Colon (tissue), 2 donors: ENCODE results near the gene SPTY2D1.
"Not testable (repeated sequence)": the region's sequence is repeated elsewhere in the genome, so short reads cannot be mapped to it uniquely, and the experiment has no call there.

Experiments
- FAIRE-seq: peaks from 2 replicates; lab custom pipeline; 2012; peaks lifted over from hg19 to GRCh38; lab: Jason Lieb, UNC
- donor health status: control.
- donor health status: control.

Gene SPTY2D1

DNA sequence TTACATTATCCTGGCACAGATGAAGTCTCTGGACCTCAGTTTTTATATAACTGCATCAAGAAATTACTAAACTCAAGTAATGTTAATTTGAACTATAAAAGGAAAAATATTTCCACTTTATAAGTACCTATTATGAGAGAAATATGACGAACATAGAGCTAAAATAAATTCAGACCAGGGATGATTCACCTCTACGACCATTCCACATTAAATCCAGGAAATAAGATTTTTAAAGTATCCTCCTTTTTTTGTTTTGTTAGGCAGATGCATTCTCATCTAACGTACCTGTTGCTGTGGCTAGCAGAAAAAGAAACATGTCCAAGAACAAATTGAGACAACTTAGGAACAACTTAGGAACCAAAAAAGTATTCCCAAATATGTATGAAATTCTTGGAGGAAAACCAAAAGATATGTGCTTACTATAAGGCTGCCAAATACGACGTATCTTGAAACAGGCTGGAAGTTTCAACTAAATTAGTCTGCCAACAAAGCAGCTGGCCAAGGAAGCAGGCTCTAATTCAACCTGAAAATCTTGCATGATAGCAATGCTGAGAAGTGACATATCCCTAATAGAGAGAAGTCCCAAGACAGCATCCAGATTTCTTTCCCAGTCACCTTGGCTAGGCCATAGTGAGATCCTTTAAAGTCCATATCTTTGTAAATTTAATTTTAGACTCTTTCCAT is 15.7 kb downstream of the SPTY2D1 start:
- FAIRE-seq, result no peak

DNA sequence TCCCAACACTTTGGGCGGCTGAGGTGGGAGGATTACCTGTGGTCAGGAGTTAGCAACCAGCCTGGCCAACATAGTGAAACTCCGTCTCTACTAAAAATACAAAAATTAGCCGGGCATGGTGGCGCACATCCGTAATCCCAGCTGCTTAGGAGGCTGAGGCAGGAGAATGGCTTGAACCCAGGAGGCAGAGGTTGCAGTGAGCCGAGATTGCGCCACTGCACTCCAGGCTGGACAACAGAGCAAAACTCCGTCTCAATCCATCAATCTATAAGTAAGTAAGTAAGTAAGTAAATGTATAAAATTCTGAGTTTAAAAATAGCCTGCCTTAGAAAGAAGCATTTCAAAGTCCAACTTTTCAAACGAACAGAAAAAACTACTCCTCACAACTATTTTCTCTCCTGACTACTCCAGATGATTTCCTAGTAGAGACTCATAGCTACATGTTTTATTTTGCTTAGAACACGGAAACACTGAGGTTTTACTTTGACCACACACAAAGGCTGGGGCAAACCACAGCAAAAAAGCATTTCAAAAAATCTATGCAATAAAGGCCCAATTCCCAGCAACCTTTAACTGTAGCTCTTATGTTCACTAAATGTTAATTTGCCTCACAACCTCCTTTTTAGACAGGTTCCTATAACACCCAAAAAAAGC is 16.3 kb downstream of the SPTY2D1 start:
- FAIRE-seq, result no peak

DNA sequence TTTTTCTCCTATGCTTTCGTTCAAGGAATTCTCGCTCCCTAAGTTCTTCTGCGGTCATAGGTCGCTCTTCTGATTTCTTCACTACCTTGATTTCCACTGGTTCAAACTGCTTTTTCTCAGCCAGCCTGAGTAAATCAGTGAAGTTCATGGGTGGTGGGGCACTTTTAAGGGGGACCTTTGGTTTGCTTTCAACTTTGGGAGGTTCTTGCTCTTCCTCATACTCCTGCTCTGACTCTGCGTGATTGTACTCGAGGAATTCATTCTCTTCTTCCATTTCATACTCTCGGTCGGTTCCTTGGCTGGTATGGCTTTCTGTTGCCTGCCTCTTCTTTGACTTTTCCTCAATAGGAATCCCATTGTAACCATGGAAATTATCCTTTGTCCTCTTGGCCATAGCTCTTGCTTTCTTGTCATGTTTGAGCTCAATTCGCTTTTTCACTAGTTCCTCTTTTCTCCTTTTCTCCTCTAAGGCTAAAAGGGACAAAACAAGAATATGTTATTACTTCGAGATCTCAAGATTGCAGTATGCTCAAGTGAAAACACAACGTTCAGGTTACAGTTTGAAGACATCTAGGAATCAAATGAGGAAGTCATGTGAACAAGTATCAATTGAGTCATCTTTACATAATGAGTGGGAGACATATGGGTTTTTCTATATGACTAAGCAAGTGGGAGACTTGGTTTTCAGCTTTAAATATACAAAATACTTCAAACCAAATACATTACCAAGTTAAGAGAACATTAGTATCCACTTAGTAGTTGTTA is 18.3 kb downstream of the SPTY2D1 start:
- no peak for FAIRE-seq

DNA sequence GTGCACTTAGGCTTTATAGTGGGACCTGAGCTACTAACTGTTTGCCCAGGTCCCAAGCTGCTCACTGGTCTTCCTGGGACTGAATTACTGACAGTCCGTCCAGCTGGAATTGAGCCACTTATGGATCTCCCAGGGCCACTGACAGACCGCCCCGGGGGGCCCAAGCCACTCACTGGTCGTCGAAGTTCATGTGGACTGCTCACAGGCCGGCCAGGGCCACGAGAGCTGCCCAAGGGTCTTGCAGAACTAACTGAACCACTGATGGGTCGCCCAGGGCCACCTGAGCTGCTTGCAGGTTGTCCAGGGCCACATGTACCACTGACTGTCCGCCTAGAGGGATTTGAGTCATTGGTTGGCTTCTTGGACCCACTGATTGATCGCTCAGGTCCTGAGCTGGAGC is 19.5 kb downstream of the SPTY2D1 start:
- no peak for FAIRE-seq

DNA sequence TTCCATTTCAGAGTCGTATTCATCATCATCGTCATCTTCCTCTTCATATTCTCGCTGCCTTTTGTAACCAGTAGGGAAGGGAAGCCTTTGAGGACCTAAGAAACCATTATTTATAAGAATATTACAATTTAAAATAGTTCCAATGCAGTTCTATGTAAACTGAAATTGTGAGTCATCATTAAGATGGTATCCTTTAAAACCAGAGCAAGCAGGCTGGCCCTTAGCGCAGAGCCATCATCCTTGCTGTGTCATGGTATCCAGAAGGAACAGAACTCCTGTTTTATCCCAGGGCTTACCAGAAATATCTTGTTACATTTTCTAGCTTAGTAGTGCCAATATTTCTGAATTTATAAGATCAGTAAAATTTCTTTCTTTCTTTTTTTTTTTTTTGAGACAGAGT is 21.7 kb downstream of the SPTY2D1 start:
- FAIRE-seq, result no peak

DNA sequence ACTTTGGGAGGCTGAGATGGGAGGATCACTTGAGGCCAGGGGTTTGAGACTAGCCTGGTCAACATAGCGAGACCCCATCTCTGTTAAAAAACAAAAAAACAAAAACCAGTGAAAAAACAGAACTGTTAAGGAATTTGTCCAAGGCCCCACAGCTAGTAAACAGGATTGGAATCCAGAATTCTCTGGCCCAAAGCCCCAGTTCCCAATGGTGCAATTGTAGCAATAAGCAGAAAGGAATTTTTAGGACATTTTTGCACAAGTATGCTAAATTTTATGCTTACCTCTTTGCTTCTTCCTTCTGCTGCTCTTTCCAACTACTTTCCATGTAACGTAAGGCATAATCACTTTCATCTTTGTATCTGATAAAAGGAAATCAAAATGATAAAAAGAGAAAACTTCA is 22.9 kb downstream of the SPTY2D1 start:
- no peak for FAIRE-seq

DNA sequence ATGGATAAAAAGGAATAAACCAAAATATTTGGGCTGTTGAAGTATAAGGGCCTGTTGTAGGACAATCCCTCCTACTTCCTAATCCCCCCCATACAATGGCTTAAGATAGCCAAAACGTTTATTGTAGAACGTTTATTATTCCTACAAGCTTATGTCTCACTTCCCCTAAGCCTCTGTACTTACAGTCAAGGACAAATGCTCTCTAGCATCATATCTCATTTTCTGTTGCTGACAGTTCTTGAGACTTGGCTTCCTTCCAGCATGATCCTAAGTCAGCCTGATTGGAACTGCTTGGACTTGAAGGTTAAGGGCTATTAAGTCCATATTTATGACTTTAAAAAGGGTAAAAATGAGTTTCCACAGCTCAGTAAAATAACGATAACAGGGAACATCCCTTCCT is 25.8 kb downstream of the SPTY2D1 start:
- FAIRE-seq, result no peak

DNA sequence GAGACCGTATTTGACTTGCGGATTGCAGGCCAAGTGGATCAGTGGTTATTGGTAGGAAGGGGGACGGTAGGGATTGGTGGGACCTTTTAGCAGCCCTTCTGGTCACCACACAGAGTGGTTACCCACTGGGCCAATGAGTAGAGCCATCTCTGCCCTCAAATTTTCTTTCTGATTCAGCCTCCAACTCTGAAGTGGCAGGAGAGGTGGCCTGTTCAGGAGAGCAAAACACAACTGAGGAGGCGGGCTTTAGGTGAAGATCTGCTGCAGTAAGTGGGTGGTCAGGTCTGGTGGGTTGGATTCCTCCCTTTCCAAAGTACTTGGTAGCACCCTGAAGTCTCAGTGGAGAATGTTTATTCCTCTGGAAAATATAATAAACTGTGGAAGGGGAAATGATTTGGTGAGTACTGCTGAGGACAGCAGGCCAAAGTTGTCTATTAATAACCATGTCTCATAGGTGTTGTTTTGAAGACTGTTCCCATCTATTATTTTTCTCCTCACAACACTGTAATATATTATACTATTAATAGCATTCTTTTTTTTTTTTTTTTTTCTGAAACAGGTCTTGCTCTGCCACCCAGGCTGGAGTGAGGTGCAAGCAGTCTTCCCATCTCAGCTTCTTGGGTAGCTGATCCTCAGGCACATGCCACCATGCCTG is 33.1 kb downstream of the SPTY2D1 start:
- FAIRE-seq, result no peak

DNA sequence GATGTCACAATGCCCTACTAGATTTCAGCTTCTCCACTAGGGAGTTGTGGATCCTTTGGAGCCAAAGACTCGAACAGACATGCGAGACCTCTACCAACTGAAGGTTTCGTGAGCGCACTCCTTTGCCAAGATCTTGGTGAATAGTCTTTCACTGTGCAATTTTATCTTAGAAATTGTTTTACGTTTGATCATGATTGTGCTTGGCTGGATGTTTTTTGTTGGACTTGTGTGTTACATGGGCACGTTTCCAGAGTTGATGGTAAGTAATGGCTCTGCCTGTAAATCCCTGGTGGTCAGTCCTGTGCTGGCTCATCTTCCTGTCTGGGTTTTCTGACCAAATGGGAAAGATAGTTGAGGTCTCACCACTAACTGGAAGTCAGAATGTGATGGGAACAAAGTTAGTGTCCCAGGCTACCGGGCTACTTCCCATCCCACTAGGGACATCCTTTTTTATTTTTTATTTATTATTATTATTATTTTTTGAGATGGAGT is 34.4 kb downstream of the SPTY2D1 start, which contains the start of gene MISFA:
Gene MISFA, plus strand, starts transcription at position 51 of the 492 bp plus-strand sequence. Its CDS starts 140 bp downstream, at position 191.
- no peak for FAIRE-seq

DNA sequence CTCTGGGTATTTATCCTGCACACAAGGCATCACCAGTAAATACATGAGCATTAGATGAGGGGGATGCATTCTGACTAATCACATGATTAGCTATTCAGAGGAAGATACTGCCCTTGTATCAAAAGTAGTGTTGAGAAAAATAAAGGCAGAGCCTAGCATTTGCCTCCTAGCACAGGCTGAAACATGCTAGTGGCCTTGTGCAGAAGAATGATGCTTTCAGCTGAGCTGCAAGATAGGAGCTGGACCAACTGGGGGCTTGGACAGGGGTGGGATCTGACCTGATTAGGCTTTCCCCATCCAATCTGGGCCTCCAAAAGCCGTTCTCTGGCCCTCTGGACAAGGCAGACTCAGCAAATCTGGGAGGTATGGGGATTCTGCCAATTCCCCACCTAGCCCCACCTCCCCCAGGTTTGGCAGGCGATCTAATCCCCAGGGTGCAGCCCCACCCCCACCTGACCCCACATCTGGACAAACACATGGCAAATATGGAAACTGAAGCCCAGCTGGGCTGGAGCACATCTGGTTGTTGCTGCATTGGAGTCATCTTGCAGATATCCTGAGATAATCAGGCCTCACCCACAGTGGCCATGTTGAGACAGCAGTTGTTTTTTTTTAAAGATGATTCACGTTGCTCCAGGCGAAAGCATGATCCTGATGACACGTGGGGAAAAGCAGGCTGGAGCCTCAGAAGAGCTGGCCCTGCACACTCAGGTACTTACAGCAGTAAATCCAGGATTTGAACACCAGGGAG is 39.0 kb downstream of the SPTY2D1 start:
- no peak for FAIRE-seq

DNA sequence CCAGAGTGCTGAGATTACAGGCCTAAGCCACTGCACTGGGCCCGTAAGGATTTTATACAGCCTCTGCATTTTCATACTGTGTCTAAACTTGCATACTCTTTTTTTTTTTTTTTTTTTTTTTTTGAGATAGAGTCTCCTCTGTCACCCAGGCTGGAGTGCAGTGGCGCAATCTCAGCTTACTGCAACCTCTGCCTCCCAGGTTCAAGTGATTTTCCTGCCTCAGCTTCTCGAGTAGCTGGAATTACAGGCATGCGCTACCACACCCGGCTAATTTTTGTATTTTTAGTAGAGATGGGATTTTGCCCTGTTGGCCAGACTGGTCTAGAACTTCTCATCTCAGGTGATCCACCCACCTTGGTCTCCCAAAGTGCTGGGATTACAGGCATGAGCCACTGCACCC is 40.1 kb downstream of the SPTY2D1 start:
- FAIRE-seq, result not testable (repeated sequence)

DNA sequence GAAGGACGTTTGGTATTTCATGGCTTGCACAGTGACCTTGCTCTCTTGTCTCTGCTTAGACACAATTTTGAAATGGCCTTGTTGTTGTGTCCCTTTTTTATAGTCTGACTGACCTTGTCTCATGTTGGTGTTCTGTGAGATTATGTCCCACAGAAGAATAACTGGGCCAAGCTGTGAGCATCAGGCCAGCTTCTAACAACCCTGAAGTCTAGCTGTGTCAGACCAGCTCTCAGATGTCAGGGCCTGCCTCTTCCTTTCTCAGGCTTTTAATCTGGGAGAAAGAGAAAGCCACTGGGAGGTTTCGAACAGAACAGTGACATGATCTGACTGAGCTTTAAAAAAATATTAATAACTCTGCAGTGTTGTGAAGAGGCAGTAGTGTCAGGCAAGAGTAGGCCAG is 43.6 kb downstream of the SPTY2D1 start:
- no peak for FAIRE-seq

DNA sequence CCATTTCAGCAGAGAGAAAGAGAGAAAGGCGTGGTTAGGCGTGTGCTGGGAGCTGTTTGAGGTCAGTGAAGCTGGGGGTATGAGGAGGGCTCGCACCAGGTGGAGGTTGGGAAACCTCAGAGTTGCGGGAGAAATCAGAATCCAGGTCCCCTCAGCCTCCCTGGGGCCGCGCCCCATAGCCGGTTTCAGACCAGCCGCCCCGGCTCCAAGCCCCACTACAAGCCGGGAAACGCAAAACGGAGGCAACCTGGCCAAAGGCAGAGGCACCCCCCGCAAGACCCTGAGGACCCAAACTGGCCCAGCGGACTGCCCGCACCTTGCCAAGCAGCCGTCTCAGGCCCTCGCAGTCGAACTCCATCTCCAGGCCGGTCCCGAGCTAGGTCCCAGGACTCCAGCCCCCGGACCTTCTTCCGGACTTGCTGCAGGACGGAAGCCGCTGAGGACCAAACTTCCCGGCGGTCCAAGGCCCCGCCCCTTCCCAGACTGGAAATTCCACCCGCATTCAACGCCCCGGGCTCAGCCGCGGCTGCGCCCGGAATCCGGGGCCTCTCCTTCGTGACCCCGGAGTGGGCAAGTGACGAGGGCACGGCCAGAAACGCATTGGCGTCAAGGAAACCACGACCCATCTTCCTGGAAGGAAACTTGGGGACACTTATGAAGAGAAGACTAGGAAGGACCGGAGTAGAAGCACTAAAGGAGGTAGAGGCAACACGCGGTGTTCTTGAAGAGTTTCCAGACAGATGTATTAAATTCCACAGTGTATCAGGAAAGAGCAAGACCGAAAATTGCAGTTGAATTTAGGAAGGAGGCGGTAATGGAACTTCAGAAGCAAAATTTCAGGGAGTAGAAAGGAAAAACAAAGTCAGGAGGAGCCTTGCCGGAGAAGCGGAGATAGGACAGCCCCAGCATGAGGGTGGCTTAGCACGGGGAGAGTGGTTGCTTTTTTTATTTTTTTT is 45.6 kb downstream of the SPTY2D1 start, which contains the start of gene UEVLD:
Gene UEVLD, minus strand, starts transcription at position 438 of the 956 bp plus-strand sequence. Its CDS starts 80 bp downstream, at position 358.
- FAIRE-seq, result no peak

DNA sequence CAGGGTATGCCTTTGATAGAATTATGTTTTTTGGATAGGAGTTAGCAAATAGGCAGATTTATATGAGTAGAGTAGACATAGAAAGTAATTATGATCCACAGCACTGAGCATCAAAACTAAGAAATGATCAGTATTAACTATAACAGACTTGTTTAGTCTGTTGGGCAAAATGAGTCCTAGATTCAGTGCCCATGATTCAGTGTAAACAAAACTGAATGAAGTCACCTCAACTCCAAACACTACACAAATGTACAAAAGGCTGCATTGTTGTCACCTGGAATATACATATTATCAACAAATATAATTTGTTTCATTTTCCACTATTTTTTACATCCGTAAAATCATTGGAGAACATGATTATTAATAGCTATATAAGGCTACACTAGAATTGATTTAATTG is 52.3 kb downstream of the SPTY2D1 start:
- no peak for FAIRE-seq

DNA sequence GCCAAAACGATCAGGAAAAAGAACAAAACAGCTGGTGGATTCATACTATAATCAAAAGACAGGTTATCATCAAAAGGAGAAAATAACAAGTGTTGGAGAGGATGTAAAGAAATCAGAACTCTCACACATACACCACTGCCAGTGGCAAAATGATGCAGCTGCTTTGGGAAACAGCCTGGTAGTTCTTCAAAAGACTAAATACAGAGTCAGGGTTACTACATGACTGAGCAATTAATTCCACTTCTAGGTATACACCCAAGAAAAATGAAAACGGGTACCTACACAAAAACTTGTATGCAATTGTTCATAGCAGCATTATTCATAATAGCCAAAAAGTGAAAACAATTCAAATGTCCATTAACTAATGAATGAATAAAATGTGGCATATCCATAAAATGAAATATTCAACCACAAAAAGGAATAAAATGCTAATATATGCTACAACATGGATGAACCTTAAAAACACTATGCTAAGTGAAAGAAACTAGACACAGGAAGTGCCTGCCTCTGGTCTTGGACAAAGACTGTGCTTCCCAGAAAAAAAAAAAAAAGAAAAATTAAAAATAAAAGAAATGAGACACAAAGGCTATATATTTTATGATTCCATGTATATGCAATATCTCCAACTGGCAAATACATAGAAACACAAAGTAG is 53.9 kb downstream of the SPTY2D1 start:
- FAIRE-seq, result no peak

DNA sequence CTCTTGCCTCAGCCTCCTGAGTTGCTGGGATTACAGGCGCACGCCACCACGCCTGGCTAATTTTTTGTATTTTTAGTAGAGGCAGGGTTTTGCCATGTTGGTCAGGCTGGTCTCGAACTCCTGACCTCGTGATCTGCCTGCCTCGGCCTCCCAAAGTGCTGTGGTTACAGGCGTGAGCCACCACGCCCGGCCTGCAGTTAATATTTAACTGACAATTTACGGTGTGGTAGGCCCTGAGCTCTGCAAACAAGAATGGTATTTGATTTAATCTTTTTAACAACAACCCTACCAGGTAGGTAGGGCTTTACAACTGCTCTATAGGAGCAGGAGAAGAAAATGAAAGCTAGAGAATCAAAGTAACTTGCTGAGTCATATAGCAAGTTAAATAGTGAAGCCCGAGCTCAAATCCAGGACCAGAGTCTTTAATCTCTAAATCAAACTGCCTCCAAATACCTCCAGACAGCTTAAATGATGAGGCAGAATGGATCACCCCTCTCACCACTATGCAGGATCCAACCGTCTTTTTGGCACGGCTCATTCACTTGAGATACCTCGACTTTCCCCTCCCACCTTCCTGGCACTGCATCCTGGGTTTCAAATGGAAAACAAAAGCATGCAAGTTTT is 55.1 kb downstream of the SPTY2D1 start:
- FAIRE-seq, result no peak

DNA sequence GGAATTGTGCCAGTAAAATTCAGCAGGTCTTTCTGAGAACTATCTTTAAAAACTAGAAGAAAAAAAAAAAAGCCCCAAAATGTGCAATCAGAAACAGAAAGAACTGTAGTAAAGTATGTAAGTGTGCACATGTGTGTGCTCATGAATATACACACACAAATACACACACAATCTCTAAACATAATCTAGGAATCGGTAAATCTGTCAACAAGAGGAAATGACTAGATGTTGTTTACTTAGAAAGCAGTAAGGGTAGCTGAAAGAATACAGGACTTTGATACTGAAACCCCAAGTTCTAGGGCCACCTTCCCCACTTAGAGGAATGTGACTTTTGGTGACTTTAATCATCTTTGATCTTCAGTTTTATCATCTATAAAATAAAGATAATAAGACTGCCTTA is 58.8 kb downstream of the SPTY2D1 start:
- FAIRE-seq, result no peak

DNA sequence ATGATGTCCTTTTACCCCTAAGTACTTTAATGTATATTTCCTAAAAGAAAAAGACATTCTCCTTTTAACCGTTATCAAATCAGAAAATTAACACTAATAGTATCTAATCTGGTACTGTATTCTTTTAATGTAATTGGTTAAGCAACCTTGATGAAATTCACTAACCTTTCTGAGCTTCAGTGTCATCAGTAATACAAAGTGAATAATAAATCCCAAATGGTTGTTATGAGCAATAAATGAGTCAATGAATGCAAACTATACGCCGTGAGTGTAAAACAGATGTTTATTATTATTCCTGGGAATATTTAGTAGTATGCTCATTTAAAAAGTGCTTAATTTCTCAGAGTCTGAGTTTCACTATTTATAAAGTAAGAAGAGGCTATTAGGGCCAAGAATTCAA is 67.1 kb downstream of the SPTY2D1 start:
- no peak for FAIRE-seq

DNA sequence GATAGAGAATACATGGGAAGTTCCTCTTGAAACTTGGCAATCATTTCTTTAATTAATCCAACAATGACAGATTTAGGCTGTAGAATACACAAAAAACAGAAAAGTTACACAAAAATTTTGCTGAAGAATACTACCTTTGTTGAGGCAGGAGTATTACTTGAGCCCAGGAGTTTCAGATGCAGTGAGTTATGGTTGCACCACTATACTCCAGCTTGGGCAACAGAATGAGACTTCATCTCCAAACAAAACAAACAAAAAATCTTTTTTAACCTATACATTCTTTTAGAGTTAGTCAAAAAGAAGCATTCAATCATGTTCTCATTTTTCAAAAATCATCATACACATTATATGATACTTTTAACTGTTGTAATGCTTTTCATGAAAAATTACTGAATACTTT is 67.7 kb downstream of the SPTY2D1 start:
- no peak for FAIRE-seq
